Immature natural killer cell (primary cell): Measurements from ENCODE around the gene ST14. TPM values are rescaled to one million over a fixed set of nuclear protein-coding genes. Genes with fewer than 3 reads are reported as not detected.

ENCODE experiments used
- DNase-seq, 3 donors: peaks; one replicate each; pipeline ENCODE4 v3.0.0; 2022; ENCODE audit warnings: mixed read lengths in 1 of 3
- H3K27ac Mint-ChIP-seq, 6 donors: one replicate each; pipeline ENCODE4 v1.8.0; 2020; ENCODE audit warnings: mixed read lengths in 6 of 6, mild to moderate bottlenecking in 5 of 6, inconsistent platforms in 4 of 6, moderate library complexity in 3 of 6
- H3K27me3 Mint-ChIP-seq, 3 donors: one replicate each; pipeline ENCODE4 v1.8.0; 2020 to 2021; ENCODE audit warnings: low read depth in 3 of 3, mild to moderate bottlenecking in 3 of 3, mixed read lengths in 3 of 3, moderate library complexity in 3 of 3, inconsistent platforms in 1 of 3
- H3K36me3 Mint-ChIP-seq, 3 donors: one replicate each; pipeline ENCODE4 v1.8.0; 2020; ENCODE audit warnings: mixed read lengths in 3 of 3, inconsistent platforms in 2 of 3, mild to moderate bottlenecking in 2 of 3
- H3K4me1 Mint-ChIP-seq, 2 donors: one replicate each; pipeline ENCODE4 v1.8.0; 2020; ENCODE audit warnings: inconsistent platforms in 2 of 2, mild to moderate bottlenecking in 2 of 2, mixed read lengths in 2 of 2, moderate library complexity in 1 of 2
- H3K4me3 Mint-ChIP-seq, 5 donors: one replicate each; pipeline ENCODE4 v1.8.0; 2020; ENCODE audit warnings: mild to moderate bottlenecking in 5 of 5, mixed read lengths in 5 of 5, inconsistent platforms in 3 of 5, moderate library complexity in 3 of 5
- H3K9me3 Mint-ChIP-seq, 6 donors: one replicate each; pipeline ENCODE4 v1.8.0; 2020; ENCODE audit warnings: mild to moderate bottlenecking in 6 of 6, mixed read lengths in 6 of 6, inconsistent platforms in 4 of 6, moderate library complexity in 3 of 6
- polyA plus RNA-seq, 3 donors: library from polyadenylated mRNA; unstranded; fragments of 300-500 nt; fragmentation: Illumina TruSeq; gene quantifications; one replicate each; pipeline ENCODE4 v1.2.3, GENCODE V29; 2021

ST14 gene
- polyA plus RNA-seq = 1 to 10 TPM in 2 of 3 donors, under 1 TPM in 1; 0.54 to 3.6 (median 2.8) TPM

GRCh38 chr11:130159657-130160497 is at the start of gene ST14:
TSS of gene ST14 (plus strand) at chr11:130159782. CDS start at chr11:130159980, 198 bp downstream.
- DNase-seq = no peak
- peaks cover 10% of the 10 kb centered on the region in 2 donors for H3K4me1 Mint-ChIP-seq
- peaks cover 0 to 5% (median 0%) of the 10 kb centered on the region in 3 donors for H3K36me3 Mint-ChIP-seq
- H3K27ac Mint-ChIP-seq = no peak within 1 kb of the TSS
- H3K4me3 Mint-ChIP-seq = peak within 1 kb of the TSS; percentile 3 to 70 (median 43)
- H3K27me3 Mint-ChIP-seq = peaks cover 10 to 22% (median 16%) of the 10 kb centered on the region in 3 donors
- no peaks in the 10 kb centered on the region for H3K9me3 Mint-ChIP-seq

- peak overlapping the region; percentile 29 to 75 (median 64) for H3K4me3 Mint-ChIP-seq
- no peaks in the 10 kb centered on the region for H3K27me3 Mint-ChIP-seq
- peaks cover 8 to 36% (median 11%) of the 10 kb centered on the region in 3 donors for H3K36me3 Mint-ChIP-seq
- DNase-seq = peak in 1 of 3 donors; percentile 17
- peak overlapping the region in 5 of 6 donors; percentile 24 to 70 (median 53) for H3K27ac Mint-ChIP-seq
- H3K4me1 Mint-ChIP-seq = peaks cover 39 to 48% of the 10 kb centered on the region in 2 donors
- H3K9me3 Mint-ChIP-seq = peaks cover 0 to 4% (median 0%) of the 10 kb centered on the region in 6 donors
These were observed 49.1 kb upstream of the ST14 start for GRCh38 chr11:130110339-130111108.

- peaks cover 39% of the 10 kb centered on the region in 2 donors for H3K4me1 Mint-ChIP-seq
- peak overlapping the region in 2 of 5 donors; percentile 33 to 46 for H3K4me3 Mint-ChIP-seq
- H3K9me3 Mint-ChIP-seq = peaks cover 0 to 4% (median 0%) of the 10 kb centered on the region in 6 donors
- H3K36me3 Mint-ChIP-seq = peaks cover 4 to 32% (median 8%) of the 10 kb centered on the region in 3 donors
- peak overlapping the region in 1 of 6 donors; percentile 70 for H3K27ac Mint-ChIP-seq
- H3K27me3 Mint-ChIP-seq = no peaks in the 10 kb centered on the region
- no peak for DNase-seq
These were observed 47.3 kb upstream of the ST14 start for GRCh38 chr11:130112071-130112830.

- Mint-ChIP-seq H3K27me3 (peaks cover 0 to 2% (median 0%) of the 10 kb centered on the region in 3 donors), H3K4me1 (peaks cover 53% of the 10 kb centered on the region in 2 donors), H3K4me3 (no peak overlapping the region), H3K9me3 (peaks cover 0 to 2% (median 0%) of the 10 kb centered on the region in 6 donors), H3K36me3 (peaks cover 2 to 30% (median 8%) of the 10 kb centered on the region in 3 donors), H3K27ac (no peak overlapping the region)
- DNase-seq = no peak
These were observed 45.3 kb upstream of the ST14 start for GRCh38 chr11:130114281-130114680.

- Mint-ChIP-seq H3K4me1 (peaks cover 53% of the 10 kb centered on the region in 2 donors), H3K9me3 (peaks cover 0 to 2% (median 0%) of the 10 kb centered on the region in 6 donors), H3K27me3 (peaks cover 0 to 2% (median 0%) of the 10 kb centered on the region in 3 donors), H3K27ac (no peak overlapping the region), H3K4me3 (no peak overlapping the region), H3K36me3 (peaks cover 2 to 30% (median 8%) of the 10 kb centered on the region in 3 donors)
- no peak for DNase-seq
These were observed 44.9 kb upstream of the ST14 start for GRCh38 chr11:130114726-130115125.

GRCh38 chr11:130115218-130115617 is 44.4 kb upstream of the ST14 start:
- Mint-ChIP-seq H3K9me3 (peaks cover 0 to 2% (median 0%) of the 10 kb centered on the region in 6 donors), H3K27ac (no peak overlapping the region), H3K36me3 (peaks cover 2 to 29% (median 7%) of the 10 kb centered on the region in 3 donors), H3K4me1 (peaks cover 53% of the 10 kb centered on the region in 2 donors), H3K27me3 (peaks cover 0 to 2% (median 0%) of the 10 kb centered on the region in 3 donors), H3K4me3 (no peak overlapping the region)
- no peak for DNase-seq

- Mint-ChIP-seq H3K27ac (peak overlapping the region in 1 of 6 donors; percentile 1), H3K4me3 (peak overlapping the region; percentile 63 to 82 (median 70)), H3K27me3 (peaks cover 0 to 2% (median 0%) of the 10 kb centered on the region in 3 donors), H3K9me3 (no peaks in the 10 kb centered on the region), H3K36me3 (peaks cover 14 to 33% (median 15%) of the 10 kb centered on the region in 3 donors), H3K4me1 (peaks cover 33 to 34% of the 10 kb centered on the region in 2 donors)
- no peak for DNase-seq
These were observed 41.4 kb upstream of the ST14 start for GRCh38 chr11:130118165-130118564.

GRCh38 chr11:130118636-130119387 is 40.8 kb upstream of the ST14 start:
- peaks cover 17 to 34% (median 19%) of the 10 kb centered on the region in 3 donors for H3K36me3 Mint-ChIP-seq
- H3K4me3 Mint-ChIP-seq = peak overlapping the region; percentile 63 to 82 (median 70)
- DNase-seq = peak; percentile 46 to 50 (median 48)
- peak overlapping the region in 3 of 6 donors; percentile 1 to 68 (median 19) for H3K27ac Mint-ChIP-seq
- H3K9me3 Mint-ChIP-seq = no peaks in the 10 kb centered on the region
- H3K27me3 Mint-ChIP-seq = peaks cover 0 to 2% (median 0%) of the 10 kb centered on the region in 3 donors
- H3K4me1 Mint-ChIP-seq = peaks cover 35 to 36% of the 10 kb centered on the region in 2 donors

GRCh38 chr11:130120045-130120444 is 39.5 kb upstream of the ST14 start:
- peaks cover 0 to 2% (median 0%) of the 10 kb centered on the region in 3 donors for H3K27me3 Mint-ChIP-seq
- H3K4me3 Mint-ChIP-seq = no peak overlapping the region
- H3K27ac Mint-ChIP-seq = peak overlapping the region in 1 of 6 donors; percentile 41
- peaks cover 40 to 44% of the 10 kb centered on the region in 2 donors for H3K4me1 Mint-ChIP-seq
- H3K36me3 Mint-ChIP-seq = peaks cover 26 to 36% (median 26%) of the 10 kb centered on the region in 3 donors
- DNase-seq = no peak
- H3K9me3 Mint-ChIP-seq = no peaks in the 10 kb centered on the region

GRCh38 chr11:130121445-130121978 is 38.1 kb upstream of the ST14 start:
- H3K4me1 Mint-ChIP-seq = peaks cover 43 to 45% of the 10 kb centered on the region in 2 donors
- H3K27me3 Mint-ChIP-seq = peaks cover 0 to 2% (median 0%) of the 10 kb centered on the region in 3 donors
- no peak overlapping the region for H3K27ac Mint-ChIP-seq
- H3K4me3 Mint-ChIP-seq = no peak overlapping the region
- no peaks in the 10 kb centered on the region for H3K9me3 Mint-ChIP-seq
- no peak for DNase-seq
- peaks cover 26 to 46% (median 26%) of the 10 kb centered on the region in 3 donors for H3K36me3 Mint-ChIP-seq

- no peaks in the 10 kb centered on the region for H3K9me3 Mint-ChIP-seq
- H3K36me3 Mint-ChIP-seq = peaks cover 26 to 51% (median 26%) of the 10 kb centered on the region in 3 donors
- H3K4me1 Mint-ChIP-seq = peaks cover 49 to 51% of the 10 kb centered on the region in 2 donors
- peaks cover 0 to 2% (median 0%) of the 10 kb centered on the region in 3 donors for H3K27me3 Mint-ChIP-seq
- H3K27ac Mint-ChIP-seq = peak overlapping the region in 2 of 6 donors; percentile 3 to 52
- H3K4me3 Mint-ChIP-seq = no peak overlapping the region
- no peak for DNase-seq
These were observed 37.4 kb upstream of the ST14 start for GRCh38 chr11:130122141-130122575.
